ENCODE results near the gene SFT2D1. TPM values are rescaled to one million over a fixed set of nuclear protein-coding genes. Genes with fewer than 3 reads are reported as not detected.

The SFT2D1 gene
- total RNA-seq, 1 experiment from 2014 or later: 82.4 TPM

DNA sequence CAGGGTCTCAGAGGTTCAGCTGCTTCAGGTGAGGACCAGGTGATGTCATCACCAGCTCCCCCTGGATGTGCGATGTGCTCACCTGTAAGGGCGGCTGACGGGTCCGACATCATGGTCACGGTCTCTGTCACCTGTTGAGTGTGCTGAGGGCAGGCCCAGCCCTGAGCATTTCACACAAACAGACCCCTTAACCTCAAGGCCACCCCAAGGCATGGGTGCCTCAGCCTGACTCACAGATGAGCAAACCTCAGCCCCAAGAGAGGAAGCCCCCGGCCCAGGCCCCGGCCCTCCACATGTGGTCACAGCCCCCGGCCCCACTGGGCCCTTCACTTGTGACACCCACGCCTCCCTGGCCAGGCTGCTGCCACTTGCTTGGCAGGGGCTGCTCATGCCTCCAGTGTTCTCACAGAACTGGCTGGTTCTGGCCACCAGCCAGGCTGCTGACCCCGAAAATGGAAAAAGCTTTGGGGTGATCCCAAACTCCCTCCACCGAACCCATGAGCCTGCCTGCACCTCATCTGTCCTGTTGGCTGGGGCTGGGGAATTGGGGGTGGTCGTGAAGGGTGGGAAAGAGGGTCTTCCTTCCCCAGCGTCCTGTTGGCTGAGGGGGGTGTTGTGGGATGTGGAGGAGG is 67.5 kb downstream of the SFT2D1 start:
- DNase-seq: no peak
- Mint-ChIP-seq H3K9me3 (ENCODE audit: low read depth, unreplicated experiment) (no peaks in the 10 kb centered on the region), H3K27me3 (ENCODE audit: unreplicated experiment) (peaks cover 29% of the 10 kb centered on the region), H3K4me3 (ENCODE audit: low read depth, unreplicated experiment) (no peak overlapping the region), H3K4me1 (ENCODE audit: low read depth, unreplicated experiment) (peaks cover 10% of the 10 kb centered on the region), H3K27ac (ENCODE audit: unreplicated experiment) (no peak overlapping the region), H3K36me3 (ENCODE audit: insufficient read depth, unreplicated experiment) (peaks cover 4% of the 10 kb centered on the region)
- BruUV-seq (replicated peaks): no TSS peak
- intact Hi-C loops (cut with micrococcal nuclease; ENCODE audit: unreplicated experiment): loop anchor here (1.0 to 10.0 kb wide), 3 partner anchors 112 to 350 kb away; partner anchors contain the start of gene RPS6KA2
- CTCF ChIA-PET: no interaction called here
- TF ChIP-seq, protein P1, sequence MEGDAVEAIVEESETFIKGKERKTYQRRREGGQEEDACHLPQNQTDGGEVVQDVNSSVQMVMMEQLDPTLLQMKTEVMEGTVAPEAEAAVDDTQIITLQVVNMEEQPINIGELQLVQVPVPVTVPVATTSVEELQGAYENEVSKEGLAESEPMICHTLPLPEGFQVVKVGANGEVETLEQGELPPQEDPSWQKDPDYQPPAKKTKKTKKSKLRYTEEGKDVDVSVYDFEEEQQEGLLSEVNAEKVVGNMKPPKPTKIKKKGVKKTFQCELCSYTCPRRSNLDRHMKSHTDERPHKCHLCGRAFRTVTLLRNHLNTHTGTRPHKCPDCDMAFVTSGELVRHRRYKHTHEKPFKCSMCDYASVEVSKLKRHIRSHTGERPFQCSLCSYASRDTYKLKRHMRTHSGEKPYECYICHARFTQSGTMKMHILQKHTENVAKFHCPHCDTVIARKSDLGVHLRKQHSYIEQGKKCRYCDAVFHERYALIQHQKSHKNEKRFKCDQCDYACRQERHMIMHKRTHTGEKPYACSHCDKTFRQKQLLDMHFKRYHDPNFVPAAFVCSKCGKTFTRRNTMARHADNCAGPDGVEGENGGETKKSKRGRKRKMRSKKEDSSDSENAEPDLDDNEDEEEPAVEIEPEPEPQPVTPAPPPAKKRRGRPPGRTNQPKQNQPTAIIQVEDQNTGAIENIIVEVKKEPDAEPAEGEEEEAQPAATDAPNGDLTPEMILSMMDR (IDR thresholded peaks at IDR 0.05; ENCODE audit: unreplicated experiment): no peak

DNA sequence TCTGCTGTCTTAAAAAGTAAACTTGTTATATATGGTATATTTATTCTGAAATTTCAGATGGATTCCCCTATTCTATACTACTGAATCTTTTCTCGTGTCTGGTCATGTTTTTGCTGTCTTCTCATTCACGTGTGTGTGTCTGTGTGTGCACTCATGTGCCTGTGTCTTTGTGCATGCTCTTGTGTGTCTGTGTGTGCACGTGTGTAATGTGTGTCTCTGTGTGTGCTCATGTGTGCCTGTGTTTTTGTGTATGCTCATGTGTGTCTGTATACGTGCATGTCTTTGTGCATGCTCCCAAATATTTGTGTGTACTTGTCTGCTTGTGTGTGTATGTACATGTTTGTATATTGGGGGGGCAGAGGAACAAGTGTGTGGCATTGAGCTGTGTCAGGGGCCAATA is 68.2 kb downstream of the SFT2D1 start:
- peaks cover 4% of the 10 kb centered on the region for H3K36me3 Mint-ChIP-seq (ENCODE audit: insufficient read depth, unreplicated experiment)
- H3K27ac Mint-ChIP-seq (ENCODE audit: unreplicated experiment): no peak overlapping the region
- H3K27me3 Mint-ChIP-seq (ENCODE audit: unreplicated experiment): peaks cover 25% of the 10 kb centered on the region
- CTCF ChIA-PET: no interaction called here
- no TSS peak for BruUV-seq (replicated peaks)
- no peak overlapping the region for H3K4me3 Mint-ChIP-seq (ENCODE audit: low read depth, unreplicated experiment)
- DNase-seq: no peak
- intact Hi-C loops (cut with micrococcal nuclease; ENCODE audit: unreplicated experiment): loop anchor here (10.0 kb wide), 1 partner anchor 351 kb away; the partner anchor contains the start of gene RPS6KA2
- TF ChIP-seq, protein P1 (IDR thresholded peaks at IDR 0.05; ENCODE audit: unreplicated experiment): no peak
- H3K4me1 Mint-ChIP-seq (ENCODE audit: low read depth, unreplicated experiment): peaks cover 10% of the 10 kb centered on the region
- no peaks in the 10 kb centered on the region for H3K9me3 Mint-ChIP-seq (ENCODE audit: low read depth, unreplicated experiment)

GRCh38 chr6:166271376-166271765 is 71.0 kb downstream of the SFT2D1 start:
- Mint-ChIP-seq H3K4me3 (ENCODE audit: low read depth, unreplicated experiment) (no peak overlapping the region), H3K36me3 (ENCODE audit: insufficient read depth, unreplicated experiment) (peaks cover 4% of the 10 kb centered on the region), H3K27me3 (ENCODE audit: unreplicated experiment) (peaks cover 13% of the 10 kb centered on the region), H3K27ac (ENCODE audit: unreplicated experiment) (no peak overlapping the region), H3K4me1 (ENCODE audit: low read depth, unreplicated experiment) (peaks cover 10% of the 10 kb centered on the region), H3K9me3 (ENCODE audit: low read depth, unreplicated experiment) (no peaks in the 10 kb centered on the region)
- no TSS peak for BruUV-seq (replicated peaks)
- intact Hi-C loops (cut with micrococcal nuclease; ENCODE audit: unreplicated experiment): loop anchor here (10.0 kb wide), 1 partner anchor 353 kb away; the partner anchor contains the start of gene RPS6KA2
- CTCF ChIA-PET: no interaction called here
- TF ChIP-seq, protein P1 (IDR thresholded peaks at IDR 0.05; ENCODE audit: unreplicated experiment): no peak
- DNase-seq: no peak

DNA sequence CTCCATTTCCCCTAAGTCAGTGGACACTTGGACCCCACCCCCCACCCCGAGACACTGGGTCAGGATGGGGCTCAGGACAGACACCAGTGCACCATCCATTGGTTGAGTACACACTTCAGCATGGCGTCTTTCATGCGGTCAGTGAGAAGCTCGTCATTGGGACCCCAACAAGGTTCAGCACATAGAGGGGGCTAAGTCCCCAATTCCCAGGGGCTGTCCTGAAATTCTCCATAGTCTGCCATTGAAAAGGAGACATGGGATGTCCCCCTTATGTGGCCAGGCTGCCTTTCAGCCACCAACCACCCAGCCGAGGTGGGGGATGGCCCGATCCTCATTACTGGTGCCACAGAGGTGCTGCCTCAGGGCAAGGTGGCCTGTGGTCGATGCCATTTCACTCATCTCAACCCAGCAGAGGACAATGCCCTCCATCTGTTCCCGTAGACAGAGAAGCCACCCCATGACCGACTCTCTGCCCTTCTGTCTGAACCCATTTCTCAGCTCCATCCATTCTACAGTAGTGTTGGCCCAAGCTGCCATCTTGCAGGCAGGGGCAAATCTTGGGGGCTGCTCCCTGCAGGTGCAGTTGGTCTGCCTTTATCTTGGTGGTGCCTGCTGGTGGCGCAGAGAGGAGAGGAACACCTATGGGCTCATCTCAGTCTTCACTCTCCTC is 71.5 kb downstream of the SFT2D1 start:
- BruUV-seq (replicated peaks): no TSS peak
- intact Hi-C loops (cut with micrococcal nuclease; ENCODE audit: unreplicated experiment): loop anchor here (10.0 kb wide), 1 partner anchor 354 kb away; the partner anchor contains the start of gene RPS6KA2
- Mint-ChIP-seq H3K36me3 (ENCODE audit: insufficient read depth, unreplicated experiment) (peaks cover 4% of the 10 kb centered on the region), H3K27ac (ENCODE audit: unreplicated experiment) (no peak overlapping the region), H3K4me3 (ENCODE audit: low read depth, unreplicated experiment) (no peak overlapping the region), H3K27me3 (ENCODE audit: unreplicated experiment) (peaks cover 13% of the 10 kb centered on the region), H3K9me3 (ENCODE audit: low read depth, unreplicated experiment) (no peaks in the 10 kb centered on the region), H3K4me1 (ENCODE audit: low read depth, unreplicated experiment) (peaks cover 4% of the 10 kb centered on the region)
- CTCF ChIA-PET: no interaction called here
- DNase-seq: no peak
- TF ChIP-seq, protein P1 (IDR thresholded peaks at IDR 0.05; ENCODE audit: unreplicated experiment): no peak

Other genes starting within 250 kb of the SFT2D1 start
- not detected in 2 replicates for gene TBXT, start 174.7 kb downstream of the SFT2D1 start, total RNA-seq (2022)
- 0.19 TPM in 1 of 2 replicates, not detected in the other for gene PRR18, start 34.2 kb downstream of the SFT2D1 start, total RNA-seq (2022)
- gene MPC1, start 40.4 kb upstream of the SFT2D1 start, total RNA-seq (2022): 41.5 and 48.9 TPM in 2 replicates
- gene RAMACL, start 244.1 kb upstream of the SFT2D1 start, total RNA-seq (2022): 1.3 and 2.2 TPM in 2 replicates

All from Calu3 (cell line).